AG04449 (cell line): ENCODE data around the gene MS4A15.
"Not testable (repeated sequence)": the region's sequence is repeated elsewhere in the genome, so short reads cannot be mapped to it uniquely, and the experiment has no call there.

ENCODE experiments used
- CTCF ChIA-PET: fragments of 350-600 bp; formaldehyde crosslinking; extraction: SDS; loops from one replicate; lab custom pipeline; 2021; ENCODE audit warnings: antibody characterized with exemption; lab: Yijun Ruan, JAX
- POLR2A ChIA-PET: fragments of 400-600, 350-600 bp; formaldehyde crosslinking; extraction: SDS; loops from one replicate; lab custom pipeline; 2020; ENCODE audit warnings: antibody characterized with exemption, inconsistent platforms; lab: Yijun Ruan, JAX
- DNase-seq: peaks from one replicate; pipeline ENCODE4 v3.0.0-alpha.2; 2010; ENCODE audit warnings: low read depth, low spot score
- H3K4me3 ChIP-seq: 2 replicates; pipeline ENCODE4 v1.5.1; 2011; ENCODE audit warnings: low read depth, mild to moderate bottlenecking, control low read depth, low read length
- TF ChIP-seq, protein P1 (sequence below): IDR thresholded peaks from one replicate; pipeline ENCODE4 v1.5.1; 2011; ENCODE audit warnings: mild to moderate bottlenecking, moderate library complexity, low read length, control low read depth, inconsistent platforms; ENCODE audit not compliant: insufficient read depth; ENCODE audit errors: missing control alignments

Gene MS4A15

DNA sequence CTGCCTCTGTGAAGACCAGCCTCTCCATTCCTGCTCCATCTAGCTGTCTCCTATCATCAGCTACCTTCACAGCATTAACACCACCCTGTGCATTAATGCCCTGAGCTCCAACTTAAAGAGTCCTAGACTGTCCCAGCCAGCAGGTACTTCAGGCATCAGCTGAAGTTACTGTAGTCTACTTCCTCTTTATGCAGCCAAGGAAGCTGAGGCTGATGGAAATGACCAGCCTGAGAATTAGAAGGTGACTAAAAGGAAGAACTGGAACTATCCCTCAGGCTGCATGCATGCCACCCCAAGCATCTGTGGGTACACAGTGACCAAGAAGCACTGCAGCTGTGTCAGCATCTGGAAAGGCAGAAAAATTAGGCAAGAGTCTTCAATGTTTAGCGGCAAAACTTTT is 56.7 kb downstream of the MS4A15 start:
- DNase-seq = no peak

DNA sequence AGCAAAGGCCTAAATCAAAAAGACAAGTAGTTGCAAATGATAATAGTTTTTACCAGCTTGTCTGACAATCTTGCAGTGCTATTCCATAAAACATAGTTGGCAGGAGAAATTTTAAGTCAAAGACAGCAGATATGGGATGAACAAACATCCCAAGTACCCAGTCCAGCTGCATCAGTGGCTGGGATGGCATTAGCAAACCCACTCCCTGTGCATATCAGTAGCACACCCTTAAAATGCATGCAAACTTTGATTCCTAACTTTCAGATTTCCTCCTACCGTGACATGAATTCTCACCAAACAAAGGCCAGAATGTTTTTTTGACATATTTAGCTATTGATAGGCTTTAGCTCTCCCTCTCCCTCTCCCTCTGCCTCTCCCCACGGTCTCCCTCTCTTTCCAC is 57.4 kb downstream of the MS4A15 start:
- ChIA-PET CTCF (no interaction called here), POLR2A (no interaction called here)
- TF ChIP-seq, protein P1, sequence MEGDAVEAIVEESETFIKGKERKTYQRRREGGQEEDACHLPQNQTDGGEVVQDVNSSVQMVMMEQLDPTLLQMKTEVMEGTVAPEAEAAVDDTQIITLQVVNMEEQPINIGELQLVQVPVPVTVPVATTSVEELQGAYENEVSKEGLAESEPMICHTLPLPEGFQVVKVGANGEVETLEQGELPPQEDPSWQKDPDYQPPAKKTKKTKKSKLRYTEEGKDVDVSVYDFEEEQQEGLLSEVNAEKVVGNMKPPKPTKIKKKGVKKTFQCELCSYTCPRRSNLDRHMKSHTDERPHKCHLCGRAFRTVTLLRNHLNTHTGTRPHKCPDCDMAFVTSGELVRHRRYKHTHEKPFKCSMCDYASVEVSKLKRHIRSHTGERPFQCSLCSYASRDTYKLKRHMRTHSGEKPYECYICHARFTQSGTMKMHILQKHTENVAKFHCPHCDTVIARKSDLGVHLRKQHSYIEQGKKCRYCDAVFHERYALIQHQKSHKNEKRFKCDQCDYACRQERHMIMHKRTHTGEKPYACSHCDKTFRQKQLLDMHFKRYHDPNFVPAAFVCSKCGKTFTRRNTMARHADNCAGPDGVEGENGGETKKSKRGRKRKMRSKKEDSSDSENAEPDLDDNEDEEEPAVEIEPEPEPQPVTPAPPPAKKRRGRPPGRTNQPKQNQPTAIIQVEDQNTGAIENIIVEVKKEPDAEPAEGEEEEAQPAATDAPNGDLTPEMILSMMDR = no peak
- no peak for DNase-seq
- H3K4me3 ChIP-seq = no peak overlapping the region

More for the DNA sequence above, 56.7 kb downstream of the MS4A15 start:
- TF ChIP-seq, protein P1 = no peak
- POLR2A ChIA-PET = no interaction called here
- CTCF ChIA-PET = interaction anchor here (0.8 kb wide), 1 partner anchor 18 kb away, joined by 3 read pairs; no protein-coding TSS in a partner anchor
- H3K4me3 ChIP-seq = no peak overlapping the region

DNA sequence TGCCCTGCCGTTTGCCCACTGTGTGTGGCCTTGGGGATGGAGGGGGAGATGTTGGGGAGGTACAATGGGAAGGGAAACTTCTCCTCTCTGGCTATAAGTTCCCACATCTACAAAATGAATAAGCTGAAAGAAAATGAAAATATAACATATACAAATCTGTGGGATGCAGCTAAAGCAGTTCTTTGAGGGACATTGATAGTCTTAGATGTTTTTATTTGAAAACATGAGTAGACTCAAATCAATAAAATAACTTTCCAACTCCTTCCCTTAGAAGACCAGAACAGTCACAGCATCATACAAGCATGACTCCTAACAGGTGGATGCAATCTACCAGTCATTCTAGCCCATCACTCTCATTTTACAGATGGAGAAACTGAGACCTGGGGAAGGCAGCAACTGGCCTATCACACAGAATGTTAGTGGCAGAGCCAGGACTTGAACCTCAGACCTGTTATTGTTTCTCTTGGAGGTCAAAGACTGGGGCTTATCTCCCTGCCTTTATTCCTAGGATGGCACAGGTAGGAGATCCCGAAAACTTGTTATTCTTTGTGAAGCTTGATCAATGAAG is 60.0 kb downstream of the MS4A15 start:
- no peak overlapping the region for H3K4me3 ChIP-seq
- ChIA-PET CTCF (interaction anchor here (1.0 to 1.2 kb wide), 3 partner anchors 12 to 83 kb away, joined by 3 to 5 read pairs (median 3); no protein-coding TSS in a partner anchor), POLR2A (no interaction called here)
- DNase-seq = no peak
- TF ChIP-seq, protein P1 = no peak

DNA sequence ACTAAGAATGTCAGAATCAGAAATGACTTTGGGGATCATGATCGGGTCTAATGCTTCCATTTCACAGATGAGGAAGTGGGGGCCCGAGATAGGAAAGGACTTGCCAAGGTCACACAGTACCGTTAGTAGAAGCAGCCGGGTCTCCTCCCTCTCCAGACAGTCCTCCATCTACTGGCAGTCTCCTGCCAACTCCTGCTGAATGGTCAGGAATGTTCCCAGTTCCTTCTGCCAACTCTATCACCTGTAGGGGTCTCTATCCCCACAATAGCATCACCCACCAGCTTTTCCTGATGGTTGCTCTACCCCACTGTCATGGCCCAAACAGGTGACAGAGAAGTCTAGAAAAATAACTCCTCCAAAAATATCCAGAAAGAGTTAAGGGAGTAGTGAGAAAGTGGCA is 61.4 kb downstream of the MS4A15 start:
- DNase-seq = no peak
- POLR2A ChIA-PET = no interaction called here
- H3K4me3 ChIP-seq = no peak overlapping the region
- TF ChIP-seq, protein P1 = no peak
- CTCF ChIA-PET = no interaction called here

DNA sequence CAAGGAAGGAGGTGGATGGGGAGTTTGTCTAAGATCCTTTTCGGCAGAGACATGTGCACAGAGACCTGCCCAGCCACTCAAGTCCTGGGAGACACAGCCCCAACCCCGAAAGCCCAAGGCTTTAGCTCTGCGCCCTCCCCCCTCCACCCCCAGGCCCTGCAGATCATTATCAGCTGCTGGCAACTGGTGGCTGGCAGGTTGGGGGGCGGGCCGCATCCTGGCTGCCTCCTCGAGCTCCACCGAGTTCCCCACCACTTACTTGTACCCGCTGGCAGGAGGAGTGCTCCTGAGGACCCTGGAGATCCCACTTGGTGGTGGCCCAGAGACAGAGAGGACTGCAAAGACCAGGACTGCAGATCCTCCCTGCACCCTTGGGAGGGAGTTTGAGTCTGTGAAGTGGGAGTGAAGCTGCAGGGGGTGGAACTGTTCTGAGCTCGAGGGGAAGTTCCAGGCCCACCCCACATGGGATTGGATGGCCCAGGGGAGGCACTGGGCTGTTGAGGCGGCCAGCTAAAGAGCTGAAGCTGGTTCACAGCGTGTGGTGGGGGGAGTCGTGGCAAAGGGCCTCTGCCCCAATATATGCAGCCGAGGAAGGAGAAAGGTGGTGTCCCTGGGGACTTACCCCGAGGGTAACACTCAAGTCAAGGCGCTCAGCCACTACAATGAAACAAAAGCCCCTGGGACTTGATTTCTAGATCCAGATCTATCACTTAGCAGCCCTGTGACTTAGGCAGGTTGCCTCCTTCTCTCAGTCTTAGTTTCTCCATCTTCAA is 65.3 kb downstream of the MS4A15 start:
- TF ChIP-seq, protein P1 = no peak
- ChIA-PET CTCF (interaction anchor here (1.1 to 5.2 kb wide), 5 partner anchors 9 to 83 kb away, joined by 3 to 38 read pairs (median 4); no protein-coding TSS in a partner anchor), POLR2A (no interaction called here)
- no peak overlapping the region for H3K4me3 ChIP-seq
- no peak for DNase-seq

DNA sequence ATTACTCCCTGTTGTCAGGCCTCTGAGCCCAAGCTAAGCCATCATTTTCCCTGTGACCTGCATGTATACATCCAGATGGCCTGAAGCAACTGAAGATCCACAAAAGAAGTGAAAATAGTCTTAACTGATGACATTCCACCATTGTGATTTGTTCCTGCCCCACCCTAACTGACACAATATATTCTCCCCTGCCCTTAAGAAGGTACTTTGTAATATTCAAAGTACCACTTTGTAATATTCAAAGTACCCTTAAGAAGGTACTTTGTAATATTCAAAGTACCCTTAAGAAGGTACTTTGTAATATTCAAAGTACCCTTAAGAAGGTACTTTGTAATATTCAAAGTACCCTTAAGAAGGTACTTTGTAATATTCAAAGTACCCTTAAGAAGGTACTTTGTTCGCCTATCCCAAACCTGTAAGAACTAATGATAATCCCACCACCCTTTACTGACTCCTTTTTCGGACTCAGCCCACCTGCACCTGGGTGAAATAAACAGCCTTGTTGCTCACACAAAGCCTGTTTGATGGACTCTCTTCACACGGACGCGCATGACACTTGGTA is 67.2 kb downstream of the MS4A15 start:
- H3K4me3 ChIP-seq, POLR2A ChIA-PET, DNase-seq: not testable (repeated sequence)
- CTCF ChIA-PET = interaction anchor here (0.6 to 29.1 kb wide), 2 partner anchors 72 to 167 kb away, joined by 4 to 1087 read pairs; partner anchors contain the start of gene PRPF19
